Skeletal muscle satellite cell (primary cell): ENCODE data around the gene HAO1.
A peak's percentile ranks its signal among the peaks of the same experiment; 100 is the strongest.

ENCODE experiments used
- H3K27me3 ChIP-seq: 2 replicates; pipeline ENCODE4 v1.7.0; 2013; ENCODE audit warnings: low read length; ENCODE audit not compliant: control insufficient read depth, insufficient read depth
- H3K36me3 ChIP-seq: 2 replicates; pipeline ENCODE4 v1.7.0; 2013; ENCODE audit warnings: mild to moderate bottlenecking, control low read depth, low read length; ENCODE audit not compliant: insufficient read depth
- H3K4me1 ChIP-seq: 2 replicates; pipeline ENCODE4 v1.7.0; 2013; ENCODE audit warnings: low read length; ENCODE audit not compliant: control insufficient read depth, insufficient read depth
- H3K4me2 ChIP-seq: 2 replicates; pipeline ENCODE4 v1.7.0; 2013; ENCODE audit warnings: mild to moderate bottlenecking, low read length
- H3K4me3 ChIP-seq: 2 replicates; pipeline ENCODE4 v1.7.0; 2013; ENCODE audit warnings: low read length
- H3K9ac ChIP-seq: 2 replicates; pipeline ENCODE4 v1.7.0; 2013; ENCODE audit warnings: mild to moderate bottlenecking, low read depth, low read length, moderate library complexity
- H3K9me3 ChIP-seq: replicated peaks from 2 replicates; pipeline ENCODE4 v1.7.0; 2013; ENCODE audit warnings: mild to moderate bottlenecking, control low read depth, low read length

The HAO1 gene

DNA sequence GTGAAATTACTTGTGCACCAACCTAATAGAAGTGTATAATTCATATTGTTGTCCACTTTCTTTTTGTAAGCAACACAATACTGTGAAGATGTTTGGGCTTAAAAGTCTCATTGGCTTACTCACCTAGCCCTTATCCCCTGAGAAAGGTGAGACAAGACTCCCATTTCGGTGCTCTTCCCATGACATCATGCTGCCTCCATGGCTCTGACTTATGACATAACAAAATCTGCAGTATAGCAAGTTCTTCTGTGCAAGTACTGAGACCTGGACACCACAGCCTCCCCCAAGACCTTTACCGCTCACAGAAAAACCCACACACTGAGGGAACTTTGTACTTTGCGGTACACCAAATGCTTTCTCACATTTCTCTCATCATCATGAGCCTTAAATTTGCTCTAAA is 50.5 kb downstream of the HAO1 start:
- no peaks in the 10 kb centered on the region for H3K4me1 ChIP-seq
- H3K27me3 ChIP-seq: no peaks in the 10 kb centered on the region
- H3K4me2 ChIP-seq: no peak overlapping the region

GRCh38 chr20:7883741-7884140 is 56.5 kb downstream of the HAO1 start:
- Histone ChIP-seq H3K4me1 (no peaks in the 10 kb centered on the region), H3K4me3 (no peak overlapping the region), H3K36me3 (no peaks in the 10 kb centered on the region), H3K9me3 (no peaks in the 10 kb centered on the region), H3K27me3 (no peaks in the 10 kb centered on the region), H3K9ac (no peak overlapping the region), H3K4me2 (no peak overlapping the region)

More for the DNA sequence above, 50.5 kb downstream of the HAO1 start:
- Histone ChIP-seq H3K9ac (no peak overlapping the region), H3K9me3 (no peaks in the 10 kb centered on the region), H3K4me3 (no peak overlapping the region), H3K36me3 (no peaks in the 10 kb centered on the region)

DNA sequence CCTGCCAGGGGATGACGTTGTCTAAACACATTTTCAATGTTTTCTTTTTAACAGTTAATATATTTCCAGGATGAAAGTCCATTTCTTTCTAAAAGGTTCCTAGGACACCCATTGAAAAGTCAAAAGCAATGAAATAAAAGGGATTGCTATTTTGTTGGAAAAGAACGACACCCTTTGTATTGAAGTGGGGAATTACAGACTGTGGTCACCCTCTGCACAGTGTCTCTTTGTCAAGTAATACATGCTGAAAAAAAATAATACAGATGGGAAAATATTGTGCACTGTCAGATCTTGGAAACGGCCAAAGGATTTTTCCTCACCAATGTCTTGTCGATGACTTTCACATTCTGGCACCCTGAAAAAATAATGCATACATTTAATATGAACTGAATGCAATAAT is 56.9 kb downstream of the HAO1 start:
- H3K9ac ChIP-seq: no peak overlapping the region

DNA sequence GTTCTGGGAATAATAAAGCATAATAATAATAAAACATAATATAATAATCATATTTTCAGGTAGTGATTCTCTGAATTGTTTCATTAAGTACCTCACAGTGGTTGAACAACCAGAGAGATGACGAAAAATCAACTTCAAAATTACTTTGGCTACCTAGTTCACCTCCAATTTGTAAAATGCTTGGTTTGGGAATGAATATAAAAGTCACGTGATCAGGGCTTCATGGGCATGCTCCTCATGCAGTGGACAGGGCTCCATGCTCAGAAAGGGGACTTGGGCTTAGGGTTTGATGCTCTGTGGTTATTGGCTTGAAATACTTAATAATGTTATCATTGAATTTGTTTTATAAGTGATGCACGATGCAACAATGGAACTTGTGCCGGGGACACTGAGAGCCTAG is 58.2 kb downstream of the HAO1 start:
- Histone ChIP-seq H3K27me3 (no peaks in the 10 kb centered on the region), H3K9me3 (no peaks in the 10 kb centered on the region), H3K4me3 (no peak overlapping the region), H3K36me3 (no peaks in the 10 kb centered on the region), H3K4me2 (no peak overlapping the region), H3K9ac (no peak overlapping the region), H3K4me1 (no peaks in the 10 kb centered on the region)

More for the DNA sequence above, 56.9 kb downstream of the HAO1 start:
- Histone ChIP-seq H3K9me3 (no peaks in the 10 kb centered on the region), H3K4me2 (no peak overlapping the region), H3K4me3 (no peak overlapping the region), H3K4me1 (no peaks in the 10 kb centered on the region), H3K27me3 (no peaks in the 10 kb centered on the region), H3K36me3 (no peaks in the 10 kb centered on the region)

GRCh38 chr20:7881551-7881950 is 58.7 kb downstream of the HAO1 start:
- no peak overlapping the region for H3K4me3 ChIP-seq
- H3K36me3 ChIP-seq: no peaks in the 10 kb centered on the region
- H3K27me3 ChIP-seq: no peaks in the 10 kb centered on the region
- no peaks in the 10 kb centered on the region for H3K9me3 ChIP-seq
- no peak overlapping the region for H3K4me2 ChIP-seq
- H3K9ac ChIP-seq: no peak overlapping the region
- H3K4me1 ChIP-seq: no peaks in the 10 kb centered on the region

- Histone ChIP-seq H3K4me2 (no peak overlapping the region), H3K36me3 (no peaks in the 10 kb centered on the region), H3K27me3 (no peaks in the 10 kb centered on the region), H3K4me1 (no peaks in the 10 kb centered on the region), H3K4me3 (no peak overlapping the region), H3K9ac (no peak overlapping the region), H3K9me3 (no peaks in the 10 kb centered on the region)
Observed at GRCh38 chr20:7879883-7880282, 60.4 kb downstream of the HAO1 start.

DNA sequence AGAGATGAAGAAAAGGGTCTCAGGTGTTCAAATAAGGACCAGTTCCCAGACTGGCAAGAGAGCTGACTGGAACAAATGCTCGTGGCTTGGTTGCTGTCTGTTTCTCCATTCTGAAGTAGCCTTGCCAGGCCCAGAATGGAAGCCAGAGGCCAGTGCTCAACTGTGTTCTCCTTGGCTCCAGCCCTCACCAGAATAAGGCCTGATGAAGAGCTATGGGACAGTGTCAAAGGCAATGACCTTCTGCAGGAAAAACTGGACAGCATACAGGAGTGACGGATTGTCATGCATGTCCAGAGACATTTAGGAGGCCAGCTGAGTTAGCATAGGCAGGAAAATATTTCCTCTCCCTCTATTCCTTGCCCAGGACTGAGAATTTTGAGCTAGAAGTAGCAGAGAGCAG is 72.2 kb downstream of the HAO1 start:
- H3K9me3 ChIP-seq: no peaks in the 10 kb centered on the region
- no peaks in the 10 kb centered on the region for H3K4me1 ChIP-seq
- H3K36me3 ChIP-seq: no peaks in the 10 kb centered on the region
- H3K9ac ChIP-seq: no peak overlapping the region
- H3K4me2 ChIP-seq: no peak overlapping the region
- no peak overlapping the region for H3K4me3 ChIP-seq
- no peaks in the 10 kb centered on the region for H3K27me3 ChIP-seq

GRCh38 chr20:7866285-7866684 is 74.0 kb downstream of the HAO1 start:
- no peak overlapping the region for H3K4me2 ChIP-seq
- H3K9ac ChIP-seq: no peak overlapping the region
- no peaks in the 10 kb centered on the region for H3K27me3 ChIP-seq
- H3K9me3 ChIP-seq: no peaks in the 10 kb centered on the region
- H3K4me1 ChIP-seq: no peaks in the 10 kb centered on the region
- no peak overlapping the region for H3K4me3 ChIP-seq
- no peaks in the 10 kb centered on the region for H3K36me3 ChIP-seq

DNA sequence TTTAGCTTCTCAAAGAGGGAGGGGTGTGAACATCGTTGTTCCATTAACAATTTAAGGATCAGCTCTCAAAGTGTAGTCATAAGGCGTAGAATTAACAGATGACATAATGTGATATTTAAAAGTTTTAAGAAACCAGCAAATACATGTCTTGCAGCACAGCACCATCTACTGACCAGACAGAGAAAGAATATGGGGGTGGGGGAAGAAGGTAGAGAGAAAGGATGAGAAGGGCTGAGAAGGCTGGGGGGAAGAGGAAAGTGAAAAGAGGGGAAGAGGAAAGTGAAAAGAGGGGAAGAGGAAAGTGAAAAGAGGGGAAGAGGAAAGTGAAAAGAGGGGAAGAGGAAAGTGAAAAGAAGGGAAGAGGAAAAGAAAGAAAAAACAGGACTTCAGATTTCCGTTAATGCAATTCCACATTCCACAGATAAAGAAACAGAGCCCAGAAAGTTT is 80.9 kb downstream of the HAO1 start:
- no peaks in the 10 kb centered on the region for H3K9me3 ChIP-seq
- H3K4me1 ChIP-seq: peaks cover 40% of the 10 kb centered on the region
- H3K9ac ChIP-seq: peak overlapping the region; percentile 19
- peak overlapping the region; percentile 18 for H3K4me2 ChIP-seq
- no peaks in the 10 kb centered on the region for H3K27me3 ChIP-seq
- H3K36me3 ChIP-seq: no peaks in the 10 kb centered on the region
- no peak overlapping the region for H3K4me3 ChIP-seq

- peak overlapping the region; percentile 18 for H3K4me2 ChIP-seq
- H3K4me3 ChIP-seq: no peak overlapping the region
- H3K27me3 ChIP-seq: no peaks in the 10 kb centered on the region
- H3K36me3 ChIP-seq: no peaks in the 10 kb centered on the region
- no peaks in the 10 kb centered on the region for H3K9me3 ChIP-seq
- peaks cover 42% of the 10 kb centered on the region for H3K4me1 ChIP-seq
- peak overlapping the region; percentile 19 for H3K9ac ChIP-seq
Observed at GRCh38 chr20:7858734-7859250, 81.5 kb downstream of the HAO1 start.

GRCh38 chr20:7856756-7857155 is 83.5 kb downstream of the HAO1 start:
- H3K4me3 ChIP-seq: no peak overlapping the region
- peaks cover 57% of the 10 kb centered on the region for H3K4me1 ChIP-seq
- no peak overlapping the region for H3K9ac ChIP-seq
- H3K9me3 ChIP-seq: no peaks in the 10 kb centered on the region
- no peaks in the 10 kb centered on the region for H3K36me3 ChIP-seq
- no peaks in the 10 kb centered on the region for H3K27me3 ChIP-seq
- peak overlapping the region; percentile 16 for H3K4me2 ChIP-seq

GRCh38 chr20:7855545-7855944 is 84.7 kb downstream of the HAO1 start:
- peaks cover 68% of the 10 kb centered on the region for H3K4me1 ChIP-seq
- H3K27me3 ChIP-seq: no peaks in the 10 kb centered on the region
- no peaks in the 10 kb centered on the region for H3K36me3 ChIP-seq
- H3K4me2 ChIP-seq: no peak overlapping the region
- no peak overlapping the region for H3K4me3 ChIP-seq
- H3K9me3 ChIP-seq: no peaks in the 10 kb centered on the region
- no peak overlapping the region for H3K9ac ChIP-seq
